ENCODE results near the gene ZNHIT6. TPM values are rescaled to one million over a fixed set of nuclear protein-coding genes. Genes with fewer than 3 reads are reported as not detected.

The ZNHIT6 gene
- total and polyA plus RNA-seq, 8 donors: 5.6 to 12.3 (median 8.8) TPM

DNA sequence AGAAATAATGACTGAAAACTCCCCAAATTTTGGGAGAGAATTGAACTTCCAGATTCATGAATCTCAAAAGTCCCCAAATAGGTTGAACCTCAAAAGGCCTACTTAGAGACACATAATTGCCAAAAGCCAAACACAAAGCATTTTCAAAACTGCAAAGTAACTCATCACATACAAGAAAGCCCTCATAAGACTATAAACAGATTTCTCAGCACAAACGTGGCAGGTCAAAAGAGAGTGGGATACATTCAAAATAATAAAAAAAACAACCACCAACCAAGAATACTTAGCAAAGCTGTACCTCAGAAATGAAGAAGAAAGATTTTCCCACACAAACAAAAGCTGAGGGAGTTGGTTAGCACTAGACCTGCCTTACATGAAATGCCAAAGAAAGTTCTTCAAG, 69.8 kb downstream of the ZNHIT6 start:
- Histone ChIP-seq H3K4me1 (no peaks in the 10 kb centered on the region), H3K9me3 (peaks cover 0 to 33% (median 14%) of the 10 kb centered on the region in 4 donors), H3K36me3 (peaks cover 0 to 37% (median 15%) of the 10 kb centered on the region in 4 donors), H3K4me3 (no peak overlapping the region), H3K27me3 (no peaks in the 10 kb centered on the region), H3K27ac (no peak overlapping the region)
- DNase-seq: no peak
- intact Hi-C loops (cut with DNase I; ENCODE audit: low total_unique reads): no loop called here
- WGBS, 5 donors: 70 to 86% (median 74%) methylated on average over 1 of the region's 1 CpG
- TF ChIP-seq POLR2A (IDR thresholded peaks at IDR 0.05) (no peak), EP300 (IDR thresholded peaks at IDR 0.05) (no peak)

DNA sequence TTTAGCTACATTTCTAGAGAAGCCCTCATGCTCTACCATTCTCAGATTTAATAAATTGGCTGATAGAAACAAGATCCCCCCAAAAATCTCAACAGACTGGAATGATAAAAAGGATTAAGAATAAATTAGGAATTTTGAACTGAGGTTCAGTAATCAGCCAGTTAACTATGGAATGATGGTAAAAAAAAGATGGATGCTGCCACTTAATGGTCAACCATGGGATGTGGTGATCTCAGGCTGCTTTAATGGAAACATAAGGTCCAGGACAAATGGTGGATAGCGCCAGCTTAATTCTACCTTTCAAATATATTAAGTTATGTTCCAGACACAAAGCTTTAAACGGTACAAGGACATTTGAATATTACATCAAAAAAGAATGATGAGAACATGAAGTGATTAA, 77.7 kb downstream of the ZNHIT6 start:
- Histone ChIP-seq H3K27ac (no peak overlapping the region), H3K36me3 (peaks cover 0 to 4% (median 0%) of the 10 kb centered on the region in 4 donors), H3K9me3 (no peaks in the 10 kb centered on the region), H3K27me3 (no peaks in the 10 kb centered on the region), H3K4me3 (no peak overlapping the region), H3K4me1 (peaks cover 11 to 20% (median 15%) of the 10 kb centered on the region in 4 donors)
- no peak for DNase-seq
- intact Hi-C loops (cut with DNase I; ENCODE audit: low total_unique reads): no loop called here
- TF ChIP-seq POLR2AphosphoS5 (IDR thresholded peaks at IDR 0.05) (no peak), POLR2A (IDR thresholded peaks at IDR 0.05) (no peak), EP300 (IDR thresholded peaks at IDR 0.05) (no peak)
- TF ChIP-seq, protein P1, sequence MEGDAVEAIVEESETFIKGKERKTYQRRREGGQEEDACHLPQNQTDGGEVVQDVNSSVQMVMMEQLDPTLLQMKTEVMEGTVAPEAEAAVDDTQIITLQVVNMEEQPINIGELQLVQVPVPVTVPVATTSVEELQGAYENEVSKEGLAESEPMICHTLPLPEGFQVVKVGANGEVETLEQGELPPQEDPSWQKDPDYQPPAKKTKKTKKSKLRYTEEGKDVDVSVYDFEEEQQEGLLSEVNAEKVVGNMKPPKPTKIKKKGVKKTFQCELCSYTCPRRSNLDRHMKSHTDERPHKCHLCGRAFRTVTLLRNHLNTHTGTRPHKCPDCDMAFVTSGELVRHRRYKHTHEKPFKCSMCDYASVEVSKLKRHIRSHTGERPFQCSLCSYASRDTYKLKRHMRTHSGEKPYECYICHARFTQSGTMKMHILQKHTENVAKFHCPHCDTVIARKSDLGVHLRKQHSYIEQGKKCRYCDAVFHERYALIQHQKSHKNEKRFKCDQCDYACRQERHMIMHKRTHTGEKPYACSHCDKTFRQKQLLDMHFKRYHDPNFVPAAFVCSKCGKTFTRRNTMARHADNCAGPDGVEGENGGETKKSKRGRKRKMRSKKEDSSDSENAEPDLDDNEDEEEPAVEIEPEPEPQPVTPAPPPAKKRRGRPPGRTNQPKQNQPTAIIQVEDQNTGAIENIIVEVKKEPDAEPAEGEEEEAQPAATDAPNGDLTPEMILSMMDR (IDR thresholded peaks at IDR 0.05): no peak
- WGBS, 5 donors: 91 to 99% (median 97%) methylated on average over 2 of the region's 2 CpGs

DNA sequence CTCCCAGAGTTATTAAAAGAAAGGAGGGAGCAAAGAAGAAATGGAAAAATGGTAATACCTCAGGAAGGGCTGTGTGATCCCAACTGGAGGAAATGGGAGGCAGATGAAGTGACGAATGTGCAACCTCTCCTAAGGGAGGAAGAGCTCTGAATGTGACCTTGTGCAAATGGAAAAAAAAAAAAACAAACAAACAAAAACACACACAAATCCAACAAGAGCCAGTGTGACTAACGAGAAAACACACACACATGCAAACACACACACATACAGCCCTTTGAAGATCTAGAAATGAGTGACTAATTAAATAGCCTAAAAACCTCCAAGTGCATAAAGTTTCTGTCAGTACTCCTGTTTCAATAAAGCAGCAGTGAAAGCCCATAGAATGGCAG, 78.7 kb downstream of the ZNHIT6 start:
- H3K27ac ChIP-seq: peak overlapping the region; percentile 70 to 82 (median 78)
- H3K9me3 ChIP-seq: no peaks in the 10 kb centered on the region
- H3K4me1 ChIP-seq: peaks cover 11 to 20% (median 15%) of the 10 kb centered on the region in 4 donors
- intact Hi-C loops (cut with DNase I; ENCODE audit: low total_unique reads): no loop called here
- WGBS, 5 donors: 25 to 52% (median 49%) methylated on average over 2 of the region's 2 CpGs
- no peaks in the 10 kb centered on the region for H3K27me3 ChIP-seq
- no peaks in the 10 kb centered on the region for H3K36me3 ChIP-seq
- peak in 1 of 2 donors; percentile 11 for DNase-seq
- no peak overlapping the region for H3K4me3 ChIP-seq
- TF ChIP-seq EP300 (IDR thresholded peaks at IDR 0.05): no peak
- TF ChIP-seq, protein P1 (IDR thresholded peaks at IDR 0.05): no peak
- no peak for TF ChIP-seq POLR2A (IDR thresholded peaks at IDR 0.05)
- TF ChIP-seq POLR2AphosphoS5 (IDR thresholded peaks at IDR 0.05): no peak

DNA sequence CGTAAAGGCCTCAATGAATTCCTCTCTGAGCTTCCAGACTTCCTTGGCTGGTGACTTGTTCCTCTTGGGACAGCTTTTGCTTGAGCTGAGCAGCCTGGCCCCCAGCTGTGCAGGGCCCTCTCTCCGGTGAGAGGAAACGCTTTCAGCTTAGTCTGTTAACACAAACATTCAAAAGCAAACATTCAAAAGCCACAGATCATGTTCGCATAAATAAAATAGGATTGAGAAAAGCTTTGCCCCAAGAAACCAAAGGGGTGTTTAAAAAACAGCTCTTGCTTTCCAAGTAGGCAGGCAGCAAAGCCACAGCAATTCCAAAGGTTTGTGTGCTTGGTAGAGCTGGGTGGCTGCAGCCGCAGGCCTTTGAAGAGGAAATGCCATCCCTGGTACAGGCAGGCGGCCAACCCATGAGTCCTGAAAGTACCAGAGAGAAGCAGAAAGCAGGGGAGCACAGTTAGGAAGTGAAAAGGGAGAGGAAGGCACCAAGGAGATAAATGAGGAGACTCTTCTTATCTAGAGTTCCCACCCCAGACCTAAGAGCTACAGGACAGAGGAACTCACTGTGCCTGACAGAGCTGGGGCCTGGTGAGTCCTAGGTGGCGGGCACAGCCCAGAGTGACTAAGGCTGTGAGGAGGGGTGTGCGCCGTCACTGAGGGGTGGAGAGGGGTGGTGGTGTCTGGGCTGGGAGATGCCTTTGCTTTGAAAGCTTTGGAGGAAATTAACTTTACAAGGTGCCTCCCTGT, 79.3 kb downstream of the ZNHIT6 start:
- peak overlapping the region; percentile 70 to 82 (median 78) for H3K27ac ChIP-seq
- no peak overlapping the region for H3K4me3 ChIP-seq
- DNase-seq: peak; percentile 68 to 78
- no peaks in the 10 kb centered on the region for H3K9me3 ChIP-seq
- no peaks in the 10 kb centered on the region for H3K27me3 ChIP-seq
- TF ChIP-seq, protein P1 (IDR thresholded peaks at IDR 0.05): no peak
- TF ChIP-seq POLR2A (IDR thresholded peaks at IDR 0.05) (no peak), POLR2AphosphoS5 (IDR thresholded peaks at IDR 0.05) (no peak), EP300 (IDR thresholded peaks at IDR 0.05) (no peak)
- WGBS, 5 donors: 25 to 42% (median 35%) methylated on average over 9 of the region's 9 CpGs
- no peaks in the 10 kb centered on the region for H3K36me3 ChIP-seq
- peaks cover 11 to 20% (median 15%) of the 10 kb centered on the region in 4 donors for H3K4me1 ChIP-seq
- intact Hi-C loops (cut with DNase I; ENCODE audit: low total_unique reads): no loop called here

DNA sequence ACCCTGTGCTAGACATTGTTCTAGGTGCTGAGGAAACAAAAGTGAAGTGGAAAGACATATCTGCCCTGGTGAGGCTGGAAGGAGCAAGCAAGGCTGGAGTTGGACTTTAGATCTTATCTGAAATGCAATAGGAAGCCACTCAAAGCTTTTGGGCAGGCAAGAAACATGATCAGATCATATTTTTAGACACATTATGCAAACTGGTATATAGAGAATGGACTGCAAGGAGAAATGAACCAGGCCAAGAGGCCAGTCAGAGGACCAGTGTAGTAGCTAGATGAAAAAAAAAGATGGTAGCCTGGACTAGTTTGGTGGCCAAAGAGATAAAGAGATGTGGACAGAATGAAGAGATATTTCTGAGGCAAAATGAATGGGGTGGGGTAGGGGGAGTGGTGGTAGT, 81.4 kb downstream of the ZNHIT6 start:
- TF ChIP-seq POLR2A (IDR thresholded peaks at IDR 0.05): no peak
- TF ChIP-seq, protein P1 (IDR thresholded peaks at IDR 0.05): no peak
- TF ChIP-seq POLR2AphosphoS5 (IDR thresholded peaks at IDR 0.05): no peak
- no peak for TF ChIP-seq EP300 (IDR thresholded peaks at IDR 0.05)
- H3K36me3 ChIP-seq: peaks cover 0 to 18% (median 2%) of the 10 kb centered on the region in 4 donors
- peaks cover 11 to 20% (median 15%) of the 10 kb centered on the region in 4 donors for H3K4me1 ChIP-seq
- DNase-seq: no peak
- H3K27ac ChIP-seq: no peak overlapping the region
- intact Hi-C loops (cut with DNase I; ENCODE audit: low total_unique reads): no loop called here
- H3K4me3 ChIP-seq: no peak overlapping the region
- no peaks in the 10 kb centered on the region for H3K27me3 ChIP-seq
- H3K9me3 ChIP-seq: peaks cover 0 to 9% (median 5%) of the 10 kb centered on the region in 4 donors
